ENCODE data around the gene CIC.

Gene CIC

GRCh38 chr19:42303876-42304275 is 34.8 kb downstream of the CIC start:
- in situ Hi-C loops (cut with MboI; ENCODE audit: low sequenced_read_pairs): no loop called here

GRCh38 chr19:42306646-42307045 is 37.6 kb downstream of the CIC start:
- in situ Hi-C loops (cut with MboI; ENCODE audit: low sequenced_read_pairs): no loop called here

- in situ Hi-C loops (cut with MboI; ENCODE audit: low sequenced_read_pairs): no loop called here
These were observed 40.6 kb downstream of the CIC start for GRCh38 chr19:42309686-42310085.

GRCh38 chr19:42311657-42312056 is 42.6 kb downstream of the CIC start:
- in situ Hi-C loops (cut with MboI; ENCODE audit: low sequenced_read_pairs): no loop called here

GRCh38 chr19:42312370-42312769 is 43.3 kb downstream of the CIC start:
- in situ Hi-C loops (cut with MboI; ENCODE audit: low sequenced_read_pairs): no loop called here

GRCh38 chr19:42313096-42313839 is 44.2 kb downstream of the CIC start, which contains the start of gene TMEM145:
TSS of gene TMEM145 (plus strand) at chr19:42313309. CDS start at chr19:42313377, 68 bp downstream.
- in situ Hi-C loops (cut with MboI; ENCODE audit: low sequenced_read_pairs): no loop called here

- in situ Hi-C loops (cut with MboI; ENCODE audit: low sequenced_read_pairs): no loop called here
These were observed 45.0 kb downstream of the CIC start for GRCh38 chr19:42313840-42314755.

GRCh38 chr19:42315024-42315423 is 46.0 kb downstream of the CIC start:
- in situ Hi-C loops (cut with MboI; ENCODE audit: low sequenced_read_pairs): no loop called here

GRCh38 chr19:42316223-42317211 is 47.5 kb downstream of the CIC start:
- in situ Hi-C loops (cut with MboI; ENCODE audit: low sequenced_read_pairs): no loop called here

GRCh38 chr19:42317535-42317934 is 48.5 kb downstream of the CIC start:
- in situ Hi-C loops (cut with MboI; ENCODE audit: low sequenced_read_pairs): no loop called here

GRCh38 chr19:42322305-42322704 is 53.3 kb downstream of the CIC start:
- in situ Hi-C loops (cut with MboI; ENCODE audit: low sequenced_read_pairs): no loop called here

GRCh38 chr19:42323473-42323851 is 54.4 kb downstream of the CIC start:
- in situ Hi-C loops (cut with MboI; ENCODE audit: low sequenced_read_pairs): no loop called here

- in situ Hi-C loops (cut with MboI; ENCODE audit: low sequenced_read_pairs): no loop called here
These were observed 55.0 kb downstream of the CIC start for GRCh38 chr19:42323852-42324654.

GRCh38 chr19:42324655-42325307 is 55.7 kb downstream of the CIC start:
- in situ Hi-C loops (cut with MboI; ENCODE audit: low sequenced_read_pairs): no loop called here

GRCh38 chr19:42325308-42325895 is 56.4 kb downstream of the CIC start, which contains the start of gene MEGF8:
TSS of gene MEGF8 (plus strand) at chr19:42325635. CDS start at chr19:42326244, 609 bp downstream.
- in situ Hi-C loops (cut with MboI; ENCODE audit: low sequenced_read_pairs): no loop called here

- in situ Hi-C loops (cut with MboI; ENCODE audit: low sequenced_read_pairs): no loop called here
These were observed 57.1 kb downstream of the CIC start for GRCh38 chr19:42325896-42326771.

GRCh38 chr19:42326969-42327368 is 57.9 kb downstream of the CIC start:
- in situ Hi-C loops (cut with MboI; ENCODE audit: low sequenced_read_pairs): no loop called here

GRCh38 chr19:42327381-42327780 is 58.3 kb downstream of the CIC start:
- in situ Hi-C loops (cut with MboI; ENCODE audit: low sequenced_read_pairs): no loop called here

Data from HL-60/S4 treated with phorbol 12-myristate 13-acetate at 8.2 ng/mL for 4 days and 3 days (cell line).